Thyroid gland (tissue), 4 donors: ENCODE data around the gene PNPLA2. TPM values are rescaled to one million over a fixed set of nuclear protein-coding genes. Genes with fewer than 3 reads are reported as not detected.

Source experiments
- DNase-seq, 2 donors: peaks; one replicate each; pipeline ENCODE4 v3.0.0-alpha.2; 2019
- H3K27ac ChIP-seq, 3 donors: fragments of 200-600 bp; sonication (generic); 1 replicate in 2 of 3; 2 replicates in 1 of 3; pipeline ENCODE4 v1.5.1; 2016 to 2019; ENCODE audit warnings: mild to moderate bottlenecking in 1 of 3, moderate library complexity in 1 of 3
- H3K27me3 ChIP-seq: fragments of 200-600 bp; sonication (generic); one replicate; pipeline ENCODE4 v1.5.1; 2019
- H3K36me3 ChIP-seq, 2 donors: fragments of 200-600 bp; sonication (generic); one replicate each; pipeline ENCODE4 v1.5.1; 2016 to 2019
- H3K4me1 ChIP-seq, 2 donors: fragments of 200-600 bp; sonication (generic); one replicate each; pipeline ENCODE4 v1.5.1; 2017 to 2019
- H3K4me3 ChIP-seq, 3 donors: fragments of 200-600 bp; sonication (generic); replicated peaks in 1 of 3; 1 replicate in 2 of 3; 2 replicates in 1 of 3; pipeline ENCODE4 v1.5.1; 2016; ENCODE audit warnings: mild to moderate bottlenecking in 1 of 3
- H3K9me3 ChIP-seq: fragments of 200-600 bp; sonication (generic); one replicate; pipeline ENCODE4 v1.5.1; 2017
- POLR2A ChIP-seq, 2 donors: fragments of 450-650 bp; IDR thresholded peaks; one replicate each; pipeline ENCODE4 v1.6.1; 2017; ENCODE audit warnings: antibody characterized with exemption in 2 of 2, mild to moderate bottlenecking in 2 of 2, moderate library complexity in 1 of 2
- WGBS, 2 donors: methylation state at CpG; one replicate each; pipeline ENCODE4 v1.1.5; 2017; 5-methylcytosine and 5-hydroxymethylcytosine counted together
- intact Hi-C: fragments of 100-400 bp; cut with DNase I; formaldehyde crosslinking; loops from one replicate; pipeline ENCODE4 v1.15.1; 2023
- total RNA-seq, 4 donors: library from RNA; depleted of rRNA; stranded (reverse); fragments of >200 nt; gene quantifications; one replicate each; pipeline ENCODE4 v1.2.3, GENCODE V29; 2016
- TF ChIP-seq, protein P1 (sequence below), 6 experiments: fragments of 200-600 bp in 3 of 6; fragments of 450-650 bp in 3 of 6; sonication (generic) in 3 of 6; IDR thresholded peaks; one replicate each; pipeline ENCODE4 v1.5.1; 2016 to 2019; ENCODE audit warnings: antibody characterized with exemption in 6 of 6, mild to moderate bottlenecking in 2 of 6, inconsistent platforms in 1 of 6, moderate library complexity in 1 of 6

Gene PNPLA2
- total RNA-seq, 4 donors from 2014 or later: 35.8 to 95.0 (median 57.6) TPM

DNA sequence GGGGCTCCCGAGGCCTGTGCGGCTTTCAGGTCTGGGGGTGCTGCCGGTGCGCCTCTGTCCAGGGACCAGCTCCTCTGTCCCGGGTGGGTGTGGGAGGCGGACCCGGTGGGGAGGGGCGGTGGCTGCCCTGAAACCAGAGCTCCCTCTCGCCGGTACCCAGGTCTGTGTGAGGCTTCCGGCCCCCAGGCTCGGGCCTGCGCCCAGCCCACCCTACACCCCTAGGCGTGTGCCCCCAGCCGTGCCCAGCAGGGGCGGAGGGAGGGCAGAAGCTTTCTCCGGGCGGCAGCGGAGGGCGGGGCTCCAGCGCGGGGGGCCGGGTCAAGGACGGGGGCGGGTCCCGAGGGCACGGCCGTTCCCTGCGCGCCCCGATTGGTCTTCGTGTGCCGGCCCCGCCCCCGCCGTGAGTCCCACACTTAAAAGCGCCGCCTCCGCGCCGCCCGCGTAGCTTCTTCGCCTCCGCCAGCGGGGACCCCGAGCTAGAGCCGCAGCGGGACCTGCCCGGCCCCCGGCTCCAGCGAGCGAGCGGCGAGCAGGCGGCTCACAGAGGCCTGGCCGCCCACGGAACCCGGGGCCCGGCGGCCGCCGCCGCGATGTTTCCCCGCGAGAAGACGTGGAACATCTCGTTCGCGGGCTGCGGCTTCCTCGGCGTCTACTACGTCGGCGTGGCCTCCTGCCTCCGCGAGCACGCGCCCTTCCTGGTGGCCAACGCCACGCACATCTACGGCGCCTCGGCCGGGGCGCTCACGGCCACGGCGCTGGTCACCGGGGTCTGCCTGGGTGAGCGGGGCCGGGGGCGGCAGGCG lies 616 bp downstream of the PNPLA2 start:
- no CpG with 5 or more reads among the region's 96 CpGs for WGBS, 2 donors
- TF ChIP-seq, protein P1, sequence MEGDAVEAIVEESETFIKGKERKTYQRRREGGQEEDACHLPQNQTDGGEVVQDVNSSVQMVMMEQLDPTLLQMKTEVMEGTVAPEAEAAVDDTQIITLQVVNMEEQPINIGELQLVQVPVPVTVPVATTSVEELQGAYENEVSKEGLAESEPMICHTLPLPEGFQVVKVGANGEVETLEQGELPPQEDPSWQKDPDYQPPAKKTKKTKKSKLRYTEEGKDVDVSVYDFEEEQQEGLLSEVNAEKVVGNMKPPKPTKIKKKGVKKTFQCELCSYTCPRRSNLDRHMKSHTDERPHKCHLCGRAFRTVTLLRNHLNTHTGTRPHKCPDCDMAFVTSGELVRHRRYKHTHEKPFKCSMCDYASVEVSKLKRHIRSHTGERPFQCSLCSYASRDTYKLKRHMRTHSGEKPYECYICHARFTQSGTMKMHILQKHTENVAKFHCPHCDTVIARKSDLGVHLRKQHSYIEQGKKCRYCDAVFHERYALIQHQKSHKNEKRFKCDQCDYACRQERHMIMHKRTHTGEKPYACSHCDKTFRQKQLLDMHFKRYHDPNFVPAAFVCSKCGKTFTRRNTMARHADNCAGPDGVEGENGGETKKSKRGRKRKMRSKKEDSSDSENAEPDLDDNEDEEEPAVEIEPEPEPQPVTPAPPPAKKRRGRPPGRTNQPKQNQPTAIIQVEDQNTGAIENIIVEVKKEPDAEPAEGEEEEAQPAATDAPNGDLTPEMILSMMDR (IDR thresholded peaks at IDR 0.05): peak in 4 of 6 experiments; percentile 16 to 38 (median 23)
- peak; percentile 67 to 88 for TF ChIP-seq POLR2A (IDR thresholded peaks at IDR 0.05)
- H3K4me3 ChIP-seq: peak overlapping the region; percentile 21 to 100 (median 89)
- peaks cover 21 to 24% of the 10 kb centered on the region in 2 donors for H3K4me1 ChIP-seq
- intact Hi-C loops: no loop called here
- H3K27ac ChIP-seq: peak overlapping the region; percentile 79 to 99 (median 98)
- peak; percentile 91 to 96 for DNase-seq
- no peaks in the 10 kb centered on the region for H3K9me3 ChIP-seq
- H3K27me3 ChIP-seq: no peaks in the 10 kb centered on the region
- peaks cover 17 to 22% of the 10 kb centered on the region in 2 donors for H3K36me3 ChIP-seq

DNA sequence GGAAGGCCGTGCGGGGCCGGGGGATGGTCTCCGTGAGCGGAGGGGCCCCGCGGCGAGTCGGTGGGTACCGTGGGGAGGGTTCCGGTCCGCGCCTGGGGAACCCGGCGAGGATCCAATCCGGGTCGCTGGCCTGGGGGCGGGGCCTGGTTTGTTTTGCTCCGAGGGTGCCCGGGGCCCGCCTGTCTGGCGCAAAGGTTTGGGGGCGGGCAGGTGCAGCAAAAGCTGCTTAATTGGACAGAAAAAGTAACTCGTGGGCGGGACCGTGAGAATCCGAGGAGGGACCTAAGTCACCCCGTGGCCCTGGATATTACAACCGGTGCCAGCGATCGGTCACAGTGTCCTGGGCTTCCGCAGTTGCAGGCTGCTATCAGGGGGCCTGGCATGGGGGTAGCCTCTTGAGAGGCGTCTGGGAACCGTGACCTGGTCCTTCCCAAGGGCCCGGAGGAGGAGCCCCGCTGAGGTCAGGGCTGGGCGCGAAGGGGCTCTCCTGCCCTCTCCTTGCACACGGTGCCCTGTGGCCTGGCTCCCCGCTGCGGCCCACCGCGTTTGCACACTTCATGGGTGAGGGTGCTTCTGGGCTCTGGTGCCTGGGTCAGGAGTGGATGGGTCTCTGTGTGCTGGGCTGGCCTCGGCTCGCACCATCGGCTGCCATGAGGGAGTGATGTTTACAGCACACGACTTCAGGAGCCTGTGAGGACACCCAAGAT lies 1.4 kb downstream of the PNPLA2 start:
- WGBS, 2 donors: 0 to 2% methylated on average over 1 to 19 of the region's 47 CpGs
- TF ChIP-seq POLR2A (IDR thresholded peaks at IDR 0.05): peak in 1 of 2 donors; percentile 36
- TF ChIP-seq, protein P1 (IDR thresholded peaks at IDR 0.05): no peak
- intact Hi-C loops: loop anchor here (10.0 kb wide), 1 partner anchor 95 kb away; the partner anchor contains the start of gene CHID1

DNA sequence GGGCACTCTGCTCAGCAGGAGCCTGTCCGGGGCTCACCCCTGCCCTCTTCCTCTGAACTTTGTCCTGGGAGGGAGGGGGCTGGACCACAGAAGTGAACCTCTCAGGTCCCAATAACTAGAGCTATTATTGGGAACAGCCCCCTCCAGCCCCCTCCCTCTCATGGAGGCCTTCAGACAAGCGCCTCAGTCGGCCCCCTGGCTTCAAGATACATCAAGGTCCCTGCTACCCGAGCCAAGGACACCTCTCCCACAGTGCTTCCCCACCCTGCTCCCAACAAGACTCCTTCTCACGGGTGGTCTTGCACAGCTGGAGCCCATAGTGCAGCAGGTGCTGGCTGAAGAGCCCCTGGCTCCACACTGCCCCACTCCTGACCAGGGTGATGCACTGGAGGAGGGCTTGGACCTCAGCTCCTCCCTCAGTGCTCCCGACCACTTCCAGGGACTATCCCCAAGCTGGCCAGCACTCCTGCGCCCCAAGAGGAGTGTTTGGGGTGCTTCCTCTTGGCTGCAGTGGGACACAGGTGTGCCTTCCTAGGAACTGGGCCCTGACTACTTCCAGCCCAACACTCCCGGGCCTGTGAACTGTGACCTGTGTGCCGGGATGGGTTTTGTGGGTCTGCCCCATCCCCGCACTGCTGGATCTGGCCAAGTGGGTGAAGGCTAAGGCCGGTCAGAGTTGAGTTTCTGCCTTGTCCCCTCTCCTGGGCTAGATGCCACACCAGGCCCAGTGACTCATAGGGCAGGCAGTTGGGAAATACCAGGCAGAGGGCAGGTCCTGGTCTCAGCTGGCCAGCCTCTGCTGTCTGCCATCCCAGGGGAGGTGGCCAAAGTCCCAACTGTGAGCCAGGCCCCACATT lies 2.2 kb downstream of the PNPLA2 start:
- intact Hi-C loops: loop anchor here (10.0 kb wide), 1 partner anchor 94 kb away; the partner anchor contains the start of gene CHID1
- Histone ChIP-seq H3K4me1 (peaks cover 21 to 24% of the 10 kb centered on the region in 2 donors), H3K36me3 (peaks cover 28 to 36% of the 10 kb centered on the region in 2 donors), H3K27ac (peak overlapping the region in 2 of 3 donors; percentile 78 to 98), H3K27me3 (no peaks in the 10 kb centered on the region), H3K4me3 (peak overlapping the region in 2 of 3 donors; percentile 38 to 89), H3K9me3 (no peaks in the 10 kb centered on the region)
- DNase-seq: peak; percentile 69 to 81
- TF ChIP-seq POLR2A (IDR thresholded peaks at IDR 0.05): no peak
- TF ChIP-seq, protein P1 (IDR thresholded peaks at IDR 0.05): no peak
- WGBS, 2 donors: 41 to 60% methylated on average over 8 to 11 of the region's 11 CpGs

More for the DNA sequence above, 1.4 kb downstream of the PNPLA2 start:
- peak; percentile 98 for DNase-seq
- H3K4me1 ChIP-seq: peaks cover 21 to 24% of the 10 kb centered on the region in 2 donors
- no peaks in the 10 kb centered on the region for H3K9me3 ChIP-seq
- peak overlapping the region; percentile 78 to 99 (median 98) for H3K27ac ChIP-seq
- peak overlapping the region; percentile 38 to 100 (median 89) for H3K4me3 ChIP-seq
- peaks cover 25 to 30% of the 10 kb centered on the region in 2 donors for H3K36me3 ChIP-seq
- no peaks in the 10 kb centered on the region for H3K27me3 ChIP-seq

DNA sequence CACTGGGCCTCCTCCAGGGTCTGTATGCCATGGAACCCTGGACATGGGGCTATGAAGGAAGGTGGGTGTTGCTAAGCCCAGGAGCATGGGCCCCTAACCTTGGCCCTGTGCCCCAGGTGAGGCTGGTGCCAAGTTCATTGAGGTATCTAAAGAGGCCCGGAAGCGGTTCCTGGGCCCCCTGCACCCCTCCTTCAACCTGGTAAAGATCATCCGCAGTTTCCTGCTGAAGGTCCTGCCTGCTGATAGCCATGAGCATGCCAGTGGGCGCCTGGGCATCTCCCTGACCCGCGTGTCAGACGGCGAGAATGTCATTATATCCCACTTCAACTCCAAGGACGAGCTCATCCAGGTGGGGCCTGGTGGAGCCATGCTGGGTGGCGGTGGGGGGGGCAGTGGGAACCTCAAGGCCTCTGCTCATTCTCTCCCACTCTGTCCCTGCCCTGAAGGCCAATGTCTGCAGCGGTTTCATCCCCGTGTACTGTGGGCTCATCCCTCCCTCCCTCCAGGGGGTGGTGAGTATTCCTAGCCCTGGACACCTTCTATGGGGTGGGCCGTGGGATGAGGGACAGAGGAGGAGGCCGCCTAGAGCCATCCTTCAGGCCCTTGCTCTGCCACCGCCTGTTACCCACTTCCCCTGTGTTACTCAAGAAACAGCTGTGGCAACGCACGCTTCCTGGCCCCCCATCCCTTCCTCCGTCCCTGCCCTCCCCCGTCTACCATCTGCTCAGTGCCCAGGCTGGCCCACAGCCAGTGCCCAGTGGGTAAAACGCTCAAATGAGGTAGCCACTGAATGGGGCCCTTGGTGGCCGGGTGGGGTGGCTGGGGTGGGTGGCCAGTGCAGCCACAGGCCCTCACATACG lies 3.0 kb downstream of the PNPLA2 start:
- intact Hi-C loops: loop anchor here (10.0 kb wide), 1 partner anchor 93 kb away; the partner anchor contains the start of gene CHID1
- Histone ChIP-seq H3K4me1 (peaks cover 25 to 30% of the 10 kb centered on the region in 2 donors), H3K36me3 (peaks cover 28 to 36% of the 10 kb centered on the region in 2 donors), H3K27me3 (no peaks in the 10 kb centered on the region), H3K4me3 (peak overlapping the region in 1 of 3 donors; percentile 89), H3K9me3 (no peaks in the 10 kb centered on the region), H3K27ac (peak overlapping the region in 1 of 3 donors; percentile 78)
- no peak for DNase-seq
- 69 to 82% methylated on average over 14 to 22 of the region's 22 CpGs for WGBS, 2 donors
- TF ChIP-seq, protein P1 (IDR thresholded peaks at IDR 0.05): no peak
- TF ChIP-seq POLR2A (IDR thresholded peaks at IDR 0.05): no peak
